NT2/D1 (cell line): ENCODE data around the gene RAI1.

Source experiments
- DNase-seq: peaks from one replicate; pipeline ENCODE4 v3.0.0-alpha.2; 2011; ENCODE audit warnings: low read depth, low spot score
- H3K27me3 ChIP-seq: 2 replicates; pipeline ENCODE4 v1.6.0; 2011; ENCODE audit warnings: mild to moderate bottlenecking; ENCODE audit not compliant: insufficient read length, insufficient read depth
- H3K36me3 ChIP-seq: 2 replicates; pipeline ENCODE4 v1.6.1; 2011; ENCODE audit warnings: mild to moderate bottlenecking, low read length, mixed read lengths; ENCODE audit not compliant: insufficient read depth, insufficient read length
- H3K4me1 ChIP-seq: 2 replicates; pipeline ENCODE4 v1.5.1; 2011; ENCODE audit not compliant: insufficient read depth, insufficient read length
- H3K4me3 ChIP-seq: 2 replicates; pipeline ENCODE4 v1.5.1; 2011; ENCODE audit warnings: low read depth; ENCODE audit not compliant: insufficient read length
- H3K9ac ChIP-seq: 2 replicates; pipeline ENCODE4 v1.6.0; 2011; ENCODE audit warnings: low read depth; ENCODE audit not compliant: insufficient read length
- H3K9me3 ChIP-seq: 2 replicates; pipeline ENCODE4 v1.5.1; 2011; ENCODE audit warnings: mild to moderate bottlenecking, low read length; ENCODE audit not compliant: insufficient read depth
- SUZ12 ChIP-seq: IDR thresholded peaks from 2 replicates; pipeline ENCODE4 v1.6.1; 2011; ENCODE audit not compliant: insufficient read length, insufficient read depth; ENCODE audit errors: extremely low read depth
- YY1 ChIP-seq: IDR thresholded peaks from 2 replicates; pipeline ENCODE4 v1.6.1; 2011; ENCODE audit not compliant: insufficient read length, insufficient read depth
- ZNF274 ChIP-seq: IDR thresholded peaks from 2 replicates; pipeline ENCODE4 v1.6.1; 2011; ENCODE audit warnings: mild to moderate bottlenecking, low read depth, low read length

The RAI1 gene

DNA sequence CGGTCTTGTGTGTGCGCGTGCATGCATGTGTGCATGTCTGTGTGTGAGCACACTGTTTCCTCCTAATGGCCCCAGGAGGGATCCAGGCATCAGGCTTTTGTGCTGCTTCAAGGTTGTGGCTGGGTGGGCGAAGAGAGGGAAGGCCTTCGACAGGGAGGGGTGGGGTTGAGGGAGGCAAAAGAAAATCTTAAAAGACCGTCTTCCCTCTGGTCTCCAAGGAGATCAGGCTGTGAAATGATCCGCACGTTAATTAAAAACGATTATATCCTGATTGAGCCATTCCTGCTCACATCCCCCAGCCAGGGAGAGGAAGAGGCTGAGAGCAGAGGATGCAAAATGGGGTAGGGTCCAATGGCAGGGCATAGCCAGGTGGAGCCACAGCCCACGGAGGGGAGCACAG is 46.9 kb downstream of the RAI1 start:
- TF ChIP-seq SUZ12 (no peak), ZNF274 (no peak), YY1 (no peak)
- H3K9me3 ChIP-seq, result no peaks in the 10 kb centered on the region
- DNase-seq, result no peak
- H3K4me3 ChIP-seq, result no peak overlapping the region
- H3K4me1 ChIP-seq, result peaks cover 18% of the 10 kb centered on the region
- no peak overlapping the region for H3K9ac ChIP-seq
- H3K36me3 ChIP-seq, result peaks cover 19% of the 10 kb centered on the region
- peaks cover 68% of the 10 kb centered on the region for H3K27me3 ChIP-seq

DNA sequence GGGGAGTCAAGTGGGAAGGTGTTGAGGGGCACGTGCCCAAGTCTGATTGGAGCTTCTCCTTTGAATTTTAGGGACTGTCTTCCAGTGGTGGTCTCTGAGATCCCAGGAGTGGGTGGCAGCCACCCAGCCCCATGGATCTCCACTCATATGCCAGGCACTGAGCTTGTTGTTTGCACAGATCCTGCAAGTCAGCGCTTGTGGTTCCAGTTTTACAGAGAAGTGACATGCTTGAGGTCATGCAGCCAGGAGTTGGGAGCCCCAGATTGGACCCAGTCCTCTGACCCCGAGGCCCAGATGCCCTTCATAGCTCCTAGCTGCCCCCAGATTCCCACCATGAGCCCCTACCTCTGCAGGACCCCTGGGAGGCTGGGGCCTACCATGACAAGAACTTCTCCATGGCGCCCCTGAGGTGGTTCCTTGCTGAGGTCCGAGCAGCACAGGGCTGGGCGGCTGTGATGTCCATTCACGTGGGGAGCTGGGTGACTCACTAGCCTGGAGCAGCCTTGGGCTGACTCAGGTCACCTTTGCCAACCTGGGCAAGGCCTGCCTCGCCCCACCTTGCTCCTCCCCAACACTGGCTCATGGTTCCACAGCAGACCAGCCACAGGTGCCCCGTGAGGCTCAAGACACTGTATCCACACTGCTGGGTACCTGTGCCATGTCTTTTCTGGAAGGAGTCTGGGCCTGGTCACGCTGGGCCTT is 47.4 kb downstream of the RAI1 start:
- DNase-seq, result no peak
- H3K4me3 ChIP-seq, result no peak overlapping the region
- TF ChIP-seq SUZ12 (no peak), ZNF274 (no peak), YY1 (no peak)
- no peaks in the 10 kb centered on the region for H3K9me3 ChIP-seq
- H3K36me3 ChIP-seq, result peaks cover 19% of the 10 kb centered on the region
- peaks cover 64% of the 10 kb centered on the region for H3K27me3 ChIP-seq
- peaks cover 17% of the 10 kb centered on the region for H3K4me1 ChIP-seq
- no peak overlapping the region for H3K9ac ChIP-seq

DNA sequence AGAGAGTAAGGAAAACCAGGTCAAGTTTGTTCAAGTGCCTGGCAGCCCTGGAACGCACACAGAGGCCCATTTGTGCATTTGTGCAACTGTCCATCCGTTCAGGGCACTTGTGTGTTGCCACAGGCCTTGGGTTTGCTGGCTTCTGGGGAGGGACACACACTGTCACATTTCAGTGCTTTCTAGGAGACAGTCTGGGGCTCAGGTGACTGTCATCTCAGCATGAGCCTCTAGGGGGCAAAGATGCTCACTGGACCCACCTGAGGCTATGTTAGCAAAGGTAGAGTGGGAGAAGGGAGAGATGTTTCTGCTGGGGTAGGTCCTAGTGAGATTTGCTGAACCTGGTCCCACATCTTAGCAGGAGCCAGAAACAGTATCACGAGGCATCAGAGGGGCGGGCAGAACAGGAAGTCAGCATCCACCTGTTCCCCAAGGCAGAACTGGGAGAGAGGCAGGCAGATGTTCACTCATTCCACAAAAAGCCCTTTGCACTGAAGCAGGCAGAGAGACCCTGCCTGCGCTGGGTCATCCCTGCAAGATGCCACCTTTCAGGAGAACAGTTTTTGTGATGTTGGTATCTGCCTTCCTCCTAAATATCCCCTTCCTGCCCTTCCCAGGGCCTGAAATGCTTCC is 48.5 kb downstream of the RAI1 start:
- Histone ChIP-seq H3K27me3 (peaks cover 56% of the 10 kb centered on the region), H3K4me1 (peaks cover 17% of the 10 kb centered on the region), H3K9ac (no peak overlapping the region), H3K36me3 (peaks cover 19% of the 10 kb centered on the region), H3K9me3 (no peaks in the 10 kb centered on the region), H3K4me3 (no peak overlapping the region)
- no peak for DNase-seq
- no peak for TF ChIP-seq ZNF274
- no peak for TF ChIP-seq SUZ12
- TF ChIP-seq YY1, result no peak

DNA sequence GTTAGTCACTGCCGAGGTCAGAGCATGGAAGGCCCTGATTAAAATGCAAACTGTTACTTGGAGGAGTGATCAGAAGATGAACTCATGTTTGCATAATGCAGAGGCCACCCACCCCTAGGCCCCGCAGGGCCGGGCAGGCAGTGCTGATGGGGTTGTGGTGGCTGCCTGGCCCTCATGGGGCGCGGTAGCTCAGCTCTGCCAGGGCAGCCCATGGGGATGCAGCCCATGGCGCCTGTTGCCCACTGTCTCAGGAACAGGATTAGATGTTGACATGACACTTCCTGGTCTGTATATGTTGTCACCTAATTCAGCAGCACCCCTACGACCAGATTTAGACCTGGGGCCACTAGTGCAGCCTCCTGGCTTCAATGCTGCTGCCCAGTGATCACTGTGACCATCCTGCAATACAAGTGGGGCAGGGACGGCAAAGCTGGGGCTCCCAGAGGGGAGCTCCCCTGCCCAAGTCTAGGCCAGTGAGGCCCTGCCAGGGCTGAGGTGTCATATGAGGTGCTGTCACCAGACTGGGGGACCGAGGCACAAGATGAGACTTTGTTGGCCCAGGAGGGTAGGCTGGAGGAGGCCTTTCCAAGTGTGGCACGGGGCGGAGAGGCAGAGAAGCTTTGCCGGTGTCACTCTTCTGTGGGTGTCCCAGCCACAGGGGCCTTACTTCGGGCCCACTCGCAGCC is 49.1 kb downstream of the RAI1 start:
- Histone ChIP-seq H3K9me3 (no peaks in the 10 kb centered on the region), H3K9ac (no peak overlapping the region), H3K36me3 (peaks cover 19% of the 10 kb centered on the region), H3K27me3 (peaks cover 52% of the 10 kb centered on the region), H3K4me3 (no peak overlapping the region), H3K4me1 (peaks cover 15% of the 10 kb centered on the region)
- no peak for DNase-seq
- TF ChIP-seq YY1 (no peak), ZNF274 (no peak), SUZ12 (no peak)

DNA sequence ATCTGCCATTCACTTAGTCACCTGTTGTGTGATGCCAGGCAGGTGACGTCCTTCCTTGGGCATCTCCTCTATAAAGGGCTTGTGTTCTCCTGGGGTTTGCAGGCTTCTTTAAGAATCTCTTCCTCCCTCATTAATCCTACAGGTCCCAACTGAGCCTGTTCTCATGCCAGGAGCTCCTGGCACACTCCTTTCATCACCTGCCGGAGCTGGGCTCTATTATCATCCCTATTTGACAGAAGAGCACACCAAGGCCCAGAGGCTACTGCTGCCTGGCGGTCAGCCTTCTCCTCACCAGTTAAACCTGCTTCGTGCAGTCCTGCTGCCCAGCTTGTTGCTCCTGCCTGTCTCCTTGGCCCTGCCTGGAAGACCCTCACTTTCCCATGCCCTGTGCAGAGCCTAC is 51.2 kb downstream of the RAI1 start:
- H3K4me1 ChIP-seq, result peaks cover 8% of the 10 kb centered on the region
- no peaks in the 10 kb centered on the region for H3K9me3 ChIP-seq
- TF ChIP-seq YY1 (no peak), ZNF274 (no peak), SUZ12 (no peak)
- no peak for DNase-seq
- H3K36me3 ChIP-seq, result peaks cover 18% of the 10 kb centered on the region
- no peak overlapping the region for H3K4me3 ChIP-seq
- no peak overlapping the region for H3K9ac ChIP-seq
- peaks cover 35% of the 10 kb centered on the region for H3K27me3 ChIP-seq

DNA sequence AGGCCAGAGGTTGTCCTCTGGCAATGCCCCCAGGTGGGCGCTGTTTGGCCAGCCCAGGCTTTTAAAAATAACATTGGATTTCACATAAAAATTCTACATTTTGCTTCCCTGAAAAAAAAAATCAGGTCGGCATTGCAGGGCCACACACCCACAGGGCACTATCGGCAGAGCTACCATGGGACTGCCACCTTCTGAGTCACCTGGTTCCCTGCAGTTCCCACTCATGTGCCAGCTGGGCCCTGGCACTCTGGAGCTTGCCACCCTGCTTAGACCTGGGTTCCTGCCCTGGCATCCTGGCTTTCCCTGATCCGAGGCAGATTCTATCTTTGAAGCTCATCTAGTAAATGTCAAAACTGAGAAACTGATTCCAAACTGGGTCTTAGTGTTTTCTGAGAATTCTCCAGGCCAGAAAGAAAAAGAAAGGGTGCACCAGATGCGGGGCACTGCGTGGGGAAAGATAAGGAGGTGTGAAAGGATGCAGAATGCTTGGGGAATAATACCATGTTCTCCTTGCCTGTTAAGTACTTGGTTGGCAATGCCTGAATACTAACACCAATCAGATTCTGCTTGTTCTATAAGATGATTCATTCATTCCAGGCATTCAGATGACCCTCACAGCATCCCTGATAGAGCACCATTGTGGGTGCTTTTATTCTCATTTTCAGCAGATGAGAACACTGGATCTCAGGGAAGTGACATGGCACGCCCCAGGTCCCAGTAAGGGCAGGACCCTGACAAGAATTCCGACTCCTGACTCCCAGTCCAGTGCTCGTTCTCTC is 51.8 kb downstream of the RAI1 start:
- H3K9ac ChIP-seq, result no peak overlapping the region
- H3K4me3 ChIP-seq, result no peak overlapping the region
- H3K4me1 ChIP-seq, result peaks cover 8% of the 10 kb centered on the region
- no peak for TF ChIP-seq YY1
- no peak for TF ChIP-seq SUZ12
- no peak for TF ChIP-seq ZNF274
- H3K27me3 ChIP-seq, result peaks cover 29% of the 10 kb centered on the region
- no peaks in the 10 kb centered on the region for H3K9me3 ChIP-seq
- DNase-seq, result no peak
- H3K36me3 ChIP-seq, result peaks cover 15% of the 10 kb centered on the region
